Stimulated activated CD4-positive, alpha-beta T cell treated with anti-CD3 and anti-CD28 coated beads, Interleukin-4, amount 100 ng/mL, for 48 hours (primary cell): Measurements from ENCODE around the gene NELL2.
"Not testable (repeated sequence)": the region's sequence is repeated elsewhere in the genome, so short reads cannot be mapped to it uniquely, and the experiment has no call there.

ENCODE experiments used
- DNase-seq, 2 donors: peaks; one replicate each; pipeline ENCODE4 v3.0.0-alpha.2; 2020; ENCODE audit warnings: low read depth in 2 of 2

NELL2 gene

DNA sequence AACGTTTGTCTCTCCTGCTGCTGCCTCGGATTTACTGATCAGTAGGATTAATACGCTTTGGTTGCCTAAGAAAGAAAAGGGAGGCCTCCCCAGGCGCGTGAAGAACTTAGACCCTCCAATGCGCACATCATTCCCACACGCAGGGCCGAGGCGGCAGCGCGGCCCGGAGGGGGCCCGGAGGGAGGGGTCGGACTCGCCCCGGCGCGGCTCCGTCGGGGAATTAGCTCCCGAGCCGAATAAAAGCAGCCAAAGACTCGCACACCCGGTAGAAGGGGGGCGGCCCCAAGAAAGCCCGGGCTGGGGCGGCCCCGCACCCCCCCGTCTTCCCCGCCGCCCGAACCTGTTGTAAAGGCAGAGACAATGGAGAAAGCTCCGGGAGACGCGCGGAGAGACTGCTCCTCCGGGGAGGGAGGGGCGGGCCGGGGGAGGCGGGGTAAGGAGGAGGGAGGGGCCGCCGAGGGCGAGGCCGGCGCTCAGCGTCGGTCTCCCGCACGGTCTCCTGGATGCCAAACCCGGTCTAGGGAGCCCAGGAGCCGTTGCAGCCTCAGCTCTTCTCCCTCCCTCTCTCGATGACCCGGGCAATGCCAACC is at the start of gene NELL2:
Gene NELL2, minus strand, starts transcription at position 362 of the 590 bp plus-strand sequence. CDS start 446 bp downstream, outside the sequence.
- peak; percentile 50 to 67 for DNase-seq

DNA sequence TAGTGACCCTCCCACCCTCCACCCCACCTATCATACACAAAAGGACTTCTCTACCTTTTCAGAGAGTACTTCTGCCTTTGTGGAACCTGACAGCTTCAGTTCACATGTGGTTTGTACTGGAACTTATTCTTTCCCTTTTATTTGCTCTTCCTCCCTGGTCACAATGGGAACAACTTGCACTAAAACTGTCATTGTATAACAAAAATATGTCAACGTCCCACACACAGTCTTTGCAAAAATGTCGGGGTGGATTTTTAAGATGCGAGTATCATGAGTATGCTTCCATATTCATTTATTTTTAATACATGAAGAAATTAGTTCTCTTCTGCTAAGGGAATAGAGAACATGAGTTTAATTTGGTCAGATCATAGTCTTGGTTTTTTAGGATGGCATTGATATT is 45.6 kb upstream of the NELL2 start:
- no peak for DNase-seq

DNA sequence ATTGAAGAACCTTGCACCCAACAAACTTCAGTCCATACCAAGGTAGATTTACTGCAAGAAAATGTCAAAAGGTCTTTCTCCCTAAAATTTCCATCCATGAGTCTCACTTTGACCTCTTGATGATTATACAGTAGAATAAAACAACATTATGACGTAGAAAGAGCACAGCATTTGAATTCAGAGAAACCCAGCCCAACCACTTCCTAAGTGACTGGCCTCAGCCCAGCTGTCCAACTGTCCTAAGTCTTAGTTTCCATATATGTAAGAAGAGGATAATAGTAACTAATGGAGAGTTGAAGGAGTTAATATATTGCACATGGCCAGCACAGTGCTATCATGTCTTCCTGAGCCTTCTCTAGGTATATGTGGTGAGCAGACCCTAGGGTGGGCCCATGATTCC is 41.0 kb upstream of the NELL2 start:
- DNase-seq: no peak

DNA sequence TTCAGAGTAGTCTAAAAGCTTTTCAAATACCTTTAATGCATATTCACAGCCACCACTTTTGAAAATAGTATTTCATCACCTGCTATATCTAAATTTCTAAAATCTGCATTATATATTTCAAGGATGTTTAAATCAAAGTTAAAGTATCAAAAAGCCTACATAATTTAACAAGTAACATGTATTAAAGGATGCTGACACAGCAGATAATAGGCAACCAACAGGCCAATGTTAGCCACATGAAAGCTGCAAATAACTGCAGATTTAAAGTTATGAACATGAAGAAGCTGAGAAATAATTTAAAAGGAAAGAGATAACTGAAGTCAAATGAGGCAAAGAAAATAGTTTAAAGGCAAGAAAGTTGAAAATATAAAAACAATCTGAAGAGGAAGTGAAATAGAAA is 39.8 kb upstream of the NELL2 start:
- no peak for DNase-seq

DNA sequence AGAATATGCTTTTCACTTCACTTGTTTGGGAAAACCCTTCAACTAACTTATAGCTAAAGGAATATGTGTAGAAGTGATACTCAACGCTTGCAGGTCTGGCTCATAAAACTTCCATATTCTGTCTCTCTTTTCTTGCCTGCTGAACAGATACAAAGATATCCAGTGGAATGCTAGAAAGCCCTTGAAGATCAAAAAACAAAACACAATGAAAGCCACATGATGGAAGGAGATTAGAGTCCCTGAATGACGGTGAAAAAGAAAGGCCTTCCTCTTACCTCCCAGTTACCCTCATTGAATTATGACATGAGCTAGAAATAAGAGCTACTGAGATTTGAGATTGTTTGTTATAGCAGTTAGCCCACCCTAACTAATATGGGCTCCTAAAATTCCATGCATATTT is 28.2 kb upstream of the NELL2 start:
- DNase-seq: no peak

DNA sequence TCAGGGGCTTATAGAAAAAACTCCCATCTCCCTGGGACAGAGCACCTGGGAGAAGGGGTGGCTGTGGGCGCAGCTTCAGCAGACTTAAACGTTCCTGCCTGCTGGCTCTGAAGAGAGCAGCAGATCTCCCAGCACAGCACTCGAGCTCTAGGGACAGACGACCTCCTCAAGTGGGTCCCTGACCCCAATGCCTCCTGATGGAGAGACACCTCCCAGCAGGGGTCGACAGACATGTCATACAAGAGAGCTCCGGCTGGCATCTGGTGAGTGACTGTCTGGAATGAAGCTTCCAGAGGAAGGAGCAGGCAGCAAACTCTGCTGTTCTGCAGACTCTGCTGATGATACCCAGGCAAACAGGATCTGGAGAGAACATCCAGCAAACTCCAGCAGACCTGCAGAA is 22.0 kb upstream of the NELL2 start:
- DNase-seq: not testable (repeated sequence)

DNA sequence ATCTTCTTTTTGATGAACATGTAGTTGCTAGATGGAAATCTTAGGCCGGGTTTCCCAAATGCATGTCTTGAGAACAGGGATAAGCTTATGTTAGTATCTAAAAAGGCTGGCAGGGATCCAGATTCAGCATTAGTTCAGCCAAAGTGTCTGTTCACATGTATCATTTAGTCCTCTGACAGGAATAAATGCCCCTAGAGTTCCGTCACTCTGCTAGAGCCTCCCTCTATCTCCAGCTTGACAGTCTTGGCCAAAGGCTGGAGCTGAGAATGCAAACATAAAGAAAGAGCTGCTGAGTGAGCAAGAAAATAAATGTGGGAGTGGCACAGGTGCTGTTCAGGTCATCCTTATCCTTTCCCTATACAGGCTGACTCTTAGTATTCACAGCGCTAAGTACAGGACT is 13.8 kb upstream of the NELL2 start:
- no peak for DNase-seq

DNA sequence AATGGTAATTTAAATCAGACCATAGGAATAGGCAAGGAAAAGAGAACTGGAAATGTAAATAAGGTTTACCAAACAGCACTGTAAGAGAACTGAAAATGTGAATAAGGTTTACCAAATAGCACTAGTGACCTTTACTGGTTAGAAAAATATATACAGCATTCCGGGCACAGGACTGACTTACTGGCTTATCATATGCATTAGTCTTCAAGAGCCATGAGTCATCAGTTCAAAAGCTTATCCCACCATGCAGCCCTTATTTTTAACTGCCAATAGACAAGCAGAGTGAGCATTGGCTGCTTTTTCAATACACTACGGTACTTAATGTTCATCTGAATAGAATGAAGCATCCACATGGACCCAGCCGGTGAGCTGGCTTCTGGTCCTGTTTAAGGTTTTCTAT is 13.0 kb upstream of the NELL2 start:
- DNase-seq: no peak

DNA sequence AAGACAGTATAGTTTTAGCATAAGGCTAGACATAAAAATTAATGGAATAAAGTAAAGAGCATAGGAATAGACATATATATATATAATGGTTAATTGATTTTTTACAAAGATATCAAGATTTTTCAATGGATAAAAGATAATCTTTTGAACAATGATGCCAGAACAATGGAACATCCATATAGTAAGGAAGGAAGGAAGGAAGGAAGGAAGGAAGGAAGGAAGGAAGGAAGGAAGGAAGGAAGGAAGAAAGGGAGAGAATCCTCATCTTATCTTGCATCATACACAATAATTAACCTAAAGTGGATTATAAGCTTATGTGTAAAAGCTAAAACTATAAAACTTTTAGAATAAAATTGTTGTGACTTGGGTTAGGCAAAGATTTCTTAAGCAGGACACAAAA is 9.8 kb upstream of the NELL2 start:
- no peak for DNase-seq

DNA sequence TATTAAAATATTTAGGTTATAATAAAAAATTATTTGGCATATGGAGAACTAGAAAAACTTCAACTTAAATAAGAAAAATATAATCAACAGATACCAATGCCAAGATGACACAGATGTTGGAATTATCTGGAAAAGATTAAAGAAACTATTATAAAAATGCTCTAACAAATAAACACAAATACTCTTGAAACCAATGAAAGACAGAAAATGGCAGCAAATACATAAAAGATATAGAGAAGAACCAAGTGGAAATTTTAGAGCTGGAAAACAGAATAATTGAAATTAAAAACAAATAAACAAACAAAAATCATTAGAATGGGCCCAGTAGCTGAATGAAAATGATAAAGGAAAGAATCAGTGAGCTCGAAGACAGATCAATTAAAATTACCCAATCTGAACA is 5.1 kb upstream of the NELL2 start:
- DNase-seq: no peak

DNA sequence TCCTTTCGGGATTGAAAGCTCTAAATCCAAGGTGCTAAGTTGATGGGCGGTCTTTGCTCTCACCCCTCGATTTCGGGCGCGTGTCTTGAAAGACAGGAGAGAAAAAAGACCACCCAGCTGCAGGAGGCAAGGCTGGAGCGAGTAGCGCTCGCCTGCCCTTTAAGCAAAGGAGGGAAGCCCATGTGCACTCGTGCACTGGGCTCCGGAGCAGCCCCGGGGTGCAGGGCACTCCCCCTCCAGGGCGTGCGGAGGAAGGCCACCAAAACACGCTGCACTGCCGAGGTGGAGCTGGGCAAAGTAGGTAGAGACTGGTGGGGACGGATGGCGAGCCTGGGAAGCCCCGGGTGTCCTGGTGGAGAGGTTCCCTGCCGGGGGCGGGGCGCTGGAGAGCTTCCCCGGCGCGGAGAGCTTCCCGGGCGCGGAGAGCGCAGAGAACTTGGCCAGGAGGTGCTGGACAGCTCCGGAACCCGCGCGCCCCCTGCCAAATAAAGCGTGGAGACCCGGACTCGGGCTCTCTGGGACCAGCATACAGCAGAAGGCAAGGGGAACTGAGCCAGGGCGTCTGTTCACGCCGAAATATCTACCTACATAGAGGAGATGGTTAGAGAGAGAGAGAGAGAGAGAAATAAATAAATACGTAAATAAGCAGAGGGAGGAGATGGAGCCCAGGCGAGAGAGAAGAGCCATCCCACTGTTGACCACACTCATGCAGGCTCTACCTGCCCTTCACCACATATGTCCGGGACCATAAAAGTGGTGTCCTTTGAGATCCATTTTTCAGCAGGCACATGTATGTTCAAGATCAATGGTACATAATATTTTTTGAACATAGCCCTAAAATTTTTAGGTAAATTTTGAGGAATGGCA is 662 bp upstream of the NELL2 start:
- peak; percentile 19 to 26 for DNase-seq

DNA sequence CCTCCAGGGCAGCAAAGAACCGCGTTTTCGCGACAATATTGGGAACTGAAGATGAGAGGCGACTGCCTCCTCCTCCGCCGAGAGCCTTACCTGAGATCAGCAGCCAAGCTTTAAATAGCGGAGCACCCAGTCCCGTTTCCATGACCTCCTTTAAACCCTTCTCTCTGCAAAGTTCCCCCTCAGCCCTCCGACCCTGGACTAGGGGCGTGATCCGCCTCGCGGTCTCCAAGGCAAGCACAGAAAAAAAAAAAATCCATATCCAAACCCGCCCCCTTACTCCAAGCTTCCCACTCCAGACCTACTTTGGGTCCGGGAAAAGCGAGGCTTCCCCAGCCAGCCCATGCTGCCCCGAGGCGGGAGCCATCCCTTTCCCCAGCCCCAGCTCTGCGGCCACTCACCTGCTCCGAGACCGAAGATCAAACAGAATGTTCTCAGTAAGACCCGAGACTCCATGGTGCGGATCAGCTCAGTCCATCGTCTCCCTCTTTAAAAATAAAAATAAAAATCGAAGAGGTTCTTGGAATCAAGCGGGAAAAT is 630 bp downstream of the NELL2 start:
- DNase-seq: no peak

DNA sequence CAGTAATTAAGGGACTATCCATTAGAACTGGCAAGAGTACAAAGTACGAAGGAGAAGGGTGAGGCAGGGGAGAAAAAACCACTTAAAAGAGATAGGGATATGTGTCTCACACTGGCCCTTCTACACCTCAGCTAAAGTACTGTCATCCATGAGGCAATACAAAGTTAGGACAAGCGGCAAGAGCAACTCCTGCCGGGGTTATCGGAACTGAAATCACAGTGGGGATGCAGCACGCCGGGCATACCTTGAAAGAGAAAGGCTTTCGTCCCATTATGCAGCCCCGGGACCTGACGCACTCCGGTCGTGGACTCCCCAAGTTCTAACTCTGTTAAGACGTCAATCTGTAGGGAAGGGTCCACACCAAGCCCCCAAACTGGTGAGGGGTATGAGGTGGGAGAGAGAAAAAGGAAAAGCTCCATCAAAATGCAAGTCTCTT is 1.1 kb downstream of the NELL2 start:
- DNase-seq: peak in 1 of 2 donors; percentile 14

DNA sequence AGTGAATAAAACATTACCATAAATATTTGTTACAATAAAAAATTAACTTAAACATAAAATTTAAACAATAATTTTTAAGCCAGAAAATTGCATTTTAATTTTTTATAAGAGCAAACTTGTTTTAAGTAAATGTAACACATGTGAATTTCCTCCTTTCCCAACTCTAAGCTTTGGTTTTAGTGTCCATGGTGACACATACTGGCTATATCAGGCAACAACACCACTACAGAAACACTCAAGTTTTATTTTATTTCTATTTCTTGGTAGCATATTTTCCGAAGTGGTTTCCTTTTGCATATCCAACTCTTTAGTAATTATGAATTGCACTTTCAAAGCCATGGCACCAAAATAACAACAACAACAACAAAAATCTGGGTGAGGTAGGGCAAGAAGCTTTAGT is 2.2 kb downstream of the NELL2 start:
- no peak for DNase-seq

DNA sequence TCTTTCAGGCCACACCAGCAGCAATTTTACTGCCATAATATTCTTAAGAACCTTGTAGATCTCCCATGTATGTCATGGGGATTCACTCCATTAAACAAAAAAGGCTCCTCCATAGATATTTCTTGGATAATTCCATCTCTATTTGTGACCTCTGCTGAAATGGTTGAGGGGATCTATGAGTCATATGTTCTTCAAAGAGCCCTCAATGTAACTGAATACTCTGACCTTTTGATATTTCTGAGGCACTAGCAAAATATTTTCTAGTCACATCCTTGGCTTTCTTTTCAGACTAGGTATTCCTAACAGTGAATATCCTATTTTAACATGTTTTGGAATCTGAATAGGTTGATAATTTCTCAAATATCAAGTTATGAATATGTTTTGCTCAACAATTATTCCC is 6.6 kb downstream of the NELL2 start:
- DNase-seq: no peak

DNA sequence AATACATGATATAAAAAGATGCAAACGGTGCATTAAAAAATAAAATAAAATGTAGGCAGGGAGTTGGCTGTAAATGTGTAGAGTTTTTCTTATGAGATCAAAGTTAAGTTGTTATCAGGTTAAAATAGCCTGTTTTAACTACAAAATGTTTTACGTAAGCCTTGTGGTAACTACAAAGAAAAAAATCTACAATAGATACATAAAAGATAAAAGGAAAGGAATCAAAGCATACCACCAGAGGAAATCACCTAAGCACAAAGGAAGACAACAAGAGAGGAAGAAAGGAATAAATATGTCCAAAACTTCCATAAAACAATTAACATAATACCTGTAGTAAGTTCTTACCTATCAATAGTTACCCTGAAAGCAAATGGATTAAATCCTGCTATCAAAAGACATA is 12.2 kb downstream of the NELL2 start:
- DNase-seq: no peak

DNA sequence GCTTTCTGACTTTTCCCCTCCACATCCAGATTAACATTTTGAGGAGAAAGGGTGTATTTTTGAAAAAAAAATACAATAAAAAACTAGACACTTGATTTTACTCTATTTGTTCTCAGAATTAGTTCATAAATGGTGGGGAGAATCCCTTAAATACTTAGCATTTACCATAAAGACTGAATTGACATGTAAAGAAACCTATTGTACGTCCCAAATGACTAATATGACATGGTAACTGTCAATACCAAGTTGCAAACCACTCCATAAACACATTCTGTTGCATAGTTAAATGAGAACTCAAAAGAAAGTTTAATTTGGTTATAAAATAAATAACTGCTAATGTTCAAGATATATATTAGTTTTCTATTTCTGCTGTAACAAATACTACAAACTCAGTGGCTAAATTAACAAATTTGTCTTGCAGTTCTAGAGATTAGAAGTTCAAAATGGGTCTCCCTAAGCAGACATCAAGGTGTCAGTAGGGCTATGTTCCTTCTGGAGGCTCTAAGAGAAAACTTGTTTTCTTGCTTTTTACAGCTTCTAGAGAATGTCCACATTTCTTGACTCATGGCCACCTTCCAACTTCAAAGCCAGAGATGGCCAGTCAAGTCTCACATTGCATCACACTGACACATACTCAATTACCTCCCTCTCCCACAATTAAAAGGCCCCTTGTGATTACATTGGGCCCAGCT is 16.0 kb downstream of the NELL2 start:
- DNase-seq: no peak

DNA sequence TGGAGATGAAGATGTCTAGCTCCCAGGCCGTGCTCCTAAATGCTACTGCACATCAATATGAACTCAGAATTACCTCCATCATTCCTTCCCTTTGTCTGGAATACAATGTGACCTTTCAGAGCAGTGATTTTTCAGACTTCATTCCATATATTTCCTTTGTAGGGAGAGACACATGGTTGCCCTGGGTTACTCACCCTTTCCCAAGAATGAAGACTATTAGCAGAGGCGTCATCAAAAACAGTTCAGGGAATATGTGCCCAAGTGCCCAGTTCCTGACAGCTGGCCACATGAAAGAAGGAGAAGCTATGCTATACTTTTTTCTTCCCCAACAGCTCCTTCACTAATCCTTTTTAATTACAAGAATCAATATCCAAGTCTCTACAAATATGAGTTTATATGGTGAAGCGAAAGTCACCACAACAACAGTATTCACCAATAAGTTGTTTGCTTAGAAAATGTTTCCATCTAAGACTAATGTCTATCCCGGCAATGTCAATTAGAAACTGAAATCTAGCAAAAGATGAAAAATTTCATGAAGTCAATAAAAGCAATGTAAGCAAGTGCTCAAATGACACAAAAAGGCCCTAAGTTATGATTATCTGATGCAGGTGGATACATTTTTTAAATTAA is 17.8 kb downstream of the NELL2 start:
- no peak for DNase-seq

DNA sequence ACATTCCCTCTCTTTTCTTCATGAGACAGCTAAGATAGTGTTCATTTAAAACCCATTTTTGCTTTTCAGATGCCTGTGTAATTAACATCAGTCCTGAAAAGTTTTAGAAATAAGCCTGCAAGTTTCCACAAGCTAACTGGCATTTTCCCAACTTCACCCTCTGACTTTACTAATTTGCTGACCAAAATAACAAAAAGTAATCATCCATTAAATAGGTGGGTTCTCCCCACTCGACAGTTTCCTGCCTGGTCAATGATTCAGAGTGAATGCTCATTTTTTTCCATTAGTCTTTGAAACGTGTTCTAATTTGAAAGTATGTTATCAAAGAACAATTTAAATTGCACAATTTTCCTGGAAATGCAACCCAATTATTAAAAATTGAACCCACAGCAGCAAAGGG is 23.6 kb downstream of the NELL2 start:
- no peak for DNase-seq

DNA sequence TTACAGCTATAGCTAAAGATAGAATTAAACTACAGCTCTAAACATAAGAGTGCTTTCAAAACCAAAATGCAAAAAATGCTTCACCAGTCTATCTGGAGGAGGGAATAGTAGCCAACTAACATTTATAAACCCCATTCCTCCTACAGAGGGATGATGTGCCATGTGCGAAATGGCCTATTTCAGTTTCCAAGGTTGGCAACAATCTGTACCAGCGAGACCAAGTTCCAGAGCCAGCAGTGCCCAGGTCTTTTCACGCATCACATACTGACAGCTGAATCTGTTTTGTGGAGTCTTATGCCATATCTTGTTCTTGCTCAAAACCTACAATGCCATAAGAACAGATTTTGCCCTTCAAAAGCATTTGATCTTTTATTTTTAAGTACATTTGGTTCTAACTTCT is 24.5 kb downstream of the NELL2 start:
- DNase-seq: no peak

DNA sequence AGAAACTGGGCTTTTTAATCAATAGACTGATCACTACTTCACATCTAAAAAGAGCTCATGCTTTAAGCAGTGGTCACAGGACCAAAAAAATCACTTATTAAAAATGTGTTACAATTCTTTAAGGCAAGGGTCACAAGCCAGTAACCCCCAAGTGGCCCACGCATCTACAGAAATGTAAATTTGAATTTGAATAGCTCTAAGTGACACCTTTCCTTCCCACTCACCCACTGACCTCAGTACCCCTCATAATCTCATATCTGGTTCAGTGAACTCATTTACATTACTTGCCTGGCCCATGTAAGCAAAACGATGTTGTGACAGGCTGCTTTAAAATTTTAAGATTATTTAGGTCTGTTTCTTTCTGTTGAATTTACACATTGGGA is 27.4 kb downstream of the NELL2 start:
- DNase-seq: no peak
